ENCODE data around the gene CD1B.

CD1B gene

DNA sequence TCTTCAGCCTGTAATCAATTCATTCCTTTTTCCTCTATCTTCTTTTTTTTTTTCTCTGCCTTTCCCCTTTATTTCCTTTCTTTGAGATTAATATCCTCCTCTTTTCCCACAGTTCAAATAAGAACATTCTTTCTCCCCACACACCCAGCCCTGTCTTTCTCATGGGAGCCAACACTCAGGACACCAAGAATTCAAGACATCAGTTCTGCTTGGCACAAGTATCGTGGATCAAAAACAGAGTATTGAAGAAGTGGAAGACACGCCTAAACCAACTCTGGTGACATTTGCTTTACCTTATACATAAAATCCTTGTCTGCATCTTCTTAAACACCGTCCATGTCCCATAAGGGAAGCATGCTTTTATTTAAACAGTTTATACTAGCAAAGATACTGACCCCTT is 25.3 kb upstream of the CD1B start:
- Histone ChIP-seq H3K4me3 (ENCODE audit: low read depth, low read length) (no peak overlapping the region), H3K36me3 (ENCODE audit: control insufficient read depth in 2 of 2, insufficient read depth in 1 of 2, low read length in 2 of 2) (no peaks in the 10 kb centered on the region), H3K9me3 (ENCODE audit: control insufficient read depth, insufficient read depth, low read depth, low read length) (no peaks in the 10 kb centered on the region), H3K27ac (ENCODE audit: extremely low read depth, low read depth, low read length) (no peak overlapping the region), H3K4me1 (ENCODE audit: control insufficient read depth, insufficient read depth, low read length) (no peaks in the 10 kb centered on the region)
- ChIA-PET POLR2A (no interaction called here), CTCF (no interaction called here)
- TF ChIP-seq, protein P1, sequence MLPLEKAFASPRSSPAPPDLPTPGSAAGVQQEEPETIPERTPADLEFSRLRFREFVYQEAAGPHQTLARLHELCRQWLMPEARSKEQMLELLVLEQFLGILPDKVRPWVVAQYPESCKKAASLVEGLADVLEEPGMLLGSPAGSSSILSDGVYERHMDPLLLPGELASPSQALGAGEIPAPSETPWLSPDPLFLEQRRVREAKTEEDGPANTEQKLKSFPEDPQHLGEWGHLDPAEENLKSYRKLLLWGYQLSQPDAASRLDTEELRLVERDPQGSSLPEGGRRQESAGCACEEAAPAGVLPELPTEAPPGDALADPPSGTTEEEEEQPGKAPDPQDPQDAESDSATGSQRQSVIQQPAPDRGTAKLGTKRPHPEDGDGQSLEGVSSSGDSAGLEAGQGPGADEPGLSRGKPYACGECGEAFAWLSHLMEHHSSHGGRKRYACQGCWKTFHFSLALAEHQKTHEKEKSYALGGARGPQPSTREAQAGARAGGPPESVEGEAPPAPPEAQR (tag by site-specific recombination; IDR thresholded peaks at IDR 0.05): no peak
- TF ChIP-seq GLIS1 (tag by site-specific recombination; IDR thresholded peaks at IDR 0.05): no peak
- no peak for TF ChIP-seq MZF1 (tag by site-specific recombination; IDR thresholded peaks at IDR 0.05; ENCODE audit: borderline replicate concordance)
- TF ChIP-seq ZNF223 (tag by site-specific recombination; IDR thresholded peaks at IDR 0.05): no peak
- TF ChIP-seq ZNF214 (tag by site-specific recombination; IDR thresholded peaks at IDR 0.05; ENCODE audit: borderline replicate concordance): no peak
- TF ChIP-seq, protein P2, sequence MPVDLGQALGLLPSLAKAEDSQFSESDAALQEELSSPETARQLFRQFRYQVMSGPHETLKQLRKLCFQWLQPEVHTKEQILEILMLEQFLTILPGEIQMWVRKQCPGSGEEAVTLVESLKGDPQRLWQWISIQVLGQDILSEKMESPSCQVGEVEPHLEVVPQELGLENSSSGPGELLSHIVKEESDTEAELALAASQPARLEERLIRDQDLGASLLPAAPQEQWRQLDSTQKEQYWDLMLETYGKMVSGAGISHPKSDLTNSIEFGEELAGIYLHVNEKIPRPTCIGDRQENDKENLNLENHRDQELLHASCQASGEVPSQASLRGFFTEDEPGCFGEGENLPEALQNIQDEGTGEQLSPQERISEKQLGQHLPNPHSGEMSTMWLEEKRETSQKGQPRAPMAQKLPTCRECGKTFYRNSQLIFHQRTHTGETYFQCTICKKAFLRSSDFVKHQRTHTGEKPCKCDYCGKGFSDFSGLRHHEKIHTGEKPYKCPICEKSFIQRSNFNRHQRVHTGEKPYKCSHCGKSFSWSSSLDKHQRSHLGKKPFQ (tag by site-specific recombination; IDR thresholded peaks at IDR 0.05): no peak
- TF ChIP-seq ZBTB7A (tag by site-specific recombination; IDR thresholded peaks at IDR 0.05; ENCODE audit: low read depth): no peak
- TF ChIP-seq YY1 (tag by site-specific recombination; IDR thresholded peaks at IDR 0.05): no peak
- TF ChIP-seq, protein P3, sequence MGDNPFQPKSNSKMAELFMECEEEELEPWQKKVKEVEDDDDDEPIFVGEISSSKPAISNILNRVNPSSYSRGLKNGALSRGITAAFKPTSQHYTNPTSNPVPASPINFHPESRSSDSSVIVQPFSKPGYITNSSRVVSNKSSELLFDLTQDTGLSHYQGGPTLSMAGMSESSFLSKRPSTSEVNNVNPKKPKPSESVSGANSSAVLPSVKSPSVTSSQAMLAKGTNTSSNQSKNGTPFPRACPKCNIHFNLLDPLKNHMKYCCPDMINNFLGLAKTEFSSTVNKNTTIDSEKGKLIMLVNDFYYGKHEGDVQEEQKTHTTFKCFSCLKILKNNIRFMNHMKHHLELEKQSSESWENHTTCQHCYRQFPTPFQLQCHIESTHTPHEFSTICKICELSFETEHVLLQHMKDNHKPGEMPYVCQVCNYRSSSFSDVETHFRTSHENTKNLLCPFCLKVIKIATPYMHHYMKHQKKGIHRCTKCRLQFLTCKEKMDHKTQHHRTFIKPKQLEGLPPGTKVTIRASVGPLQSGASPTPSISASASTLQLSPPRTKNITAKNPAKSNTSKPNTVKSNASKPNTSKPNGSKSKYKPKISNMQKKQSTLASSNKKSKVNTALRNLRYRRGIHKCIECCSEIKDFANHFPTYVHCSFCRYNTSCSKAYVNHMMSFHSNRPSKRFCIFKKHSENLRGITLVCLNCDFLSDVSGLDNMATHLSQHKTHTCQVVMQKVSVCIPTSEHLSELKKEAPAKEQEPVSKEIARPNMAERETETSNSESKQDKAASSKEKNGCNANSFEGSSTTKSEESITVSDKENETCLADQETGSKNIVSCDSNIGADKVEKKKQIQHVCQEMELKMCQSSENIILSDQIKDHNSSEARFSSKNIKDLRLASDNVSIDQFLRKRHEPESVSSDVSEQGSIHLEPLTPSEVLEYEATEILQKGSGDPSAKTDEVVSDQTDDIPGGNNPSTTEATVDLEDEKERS (tag by site-specific recombination; IDR thresholded peaks at IDR 0.05): no peak
- no peak for TF ChIP-seq EGR2 (tag by site-specific recombination; IDR thresholded peaks at IDR 0.05; ENCODE audit: low read depth)

DNA sequence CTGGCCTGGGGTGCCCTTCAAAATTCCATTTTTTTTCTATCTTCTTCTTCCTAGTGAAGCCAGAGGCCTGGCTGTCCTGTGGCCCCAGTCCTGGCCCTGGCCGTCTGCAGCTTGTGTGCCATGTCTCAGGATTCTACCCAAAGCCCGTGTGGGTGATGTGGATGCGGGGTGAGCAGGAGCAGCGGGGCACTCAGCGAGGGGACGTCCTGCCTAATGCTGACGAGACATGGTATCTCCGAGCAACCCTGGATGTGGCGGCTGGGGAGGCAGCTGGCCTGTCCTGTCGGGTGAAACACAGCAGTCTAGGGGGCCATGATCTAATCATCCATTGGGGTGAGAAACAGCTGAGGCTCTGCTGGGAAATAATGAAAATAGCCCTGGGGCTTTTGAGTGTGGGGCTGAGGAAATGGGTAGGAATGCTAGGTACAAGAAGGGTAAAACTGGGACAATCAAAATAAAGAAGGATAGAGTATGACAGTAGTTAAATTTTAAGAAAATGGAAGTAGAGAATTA is 24.5 kb upstream of the CD1B start:
- no peak overlapping the region for H3K27ac ChIP-seq (ENCODE audit: extremely low read depth, low read depth, low read length)
- CTCF ChIA-PET: no interaction called here
- no peaks in the 10 kb centered on the region for H3K9me3 ChIP-seq (ENCODE audit: control insufficient read depth, insufficient read depth, low read depth, low read length)
- no peaks in the 10 kb centered on the region for H3K4me1 ChIP-seq (ENCODE audit: control insufficient read depth, insufficient read depth, low read length)
- H3K36me3 ChIP-seq (ENCODE audit: control insufficient read depth in 2 of 2, insufficient read depth in 1 of 2, low read length in 2 of 2): no peaks in the 10 kb centered on the region
- H3K4me3 ChIP-seq (ENCODE audit: low read depth, low read length): no peak overlapping the region
- POLR2A ChIA-PET: no interaction called here
- TF ChIP-seq MYNN (tag by site-specific recombination; IDR thresholded peaks at IDR 0.05; ENCODE audit: borderline replicate concordance) (no peak), KLF16 (tag by site-specific recombination; IDR thresholded peaks at IDR 0.05) (no peak), ZNF555 (tag by site-specific recombination; conservative IDR thresholded peaks at IDR 0.05) (no peak), ZNF510 (tag by site-specific recombination; IDR thresholded peaks at IDR 0.05; ENCODE audit: insufficient replicate concordance) (no peak)
- TF ChIP-seq, protein P4, sequence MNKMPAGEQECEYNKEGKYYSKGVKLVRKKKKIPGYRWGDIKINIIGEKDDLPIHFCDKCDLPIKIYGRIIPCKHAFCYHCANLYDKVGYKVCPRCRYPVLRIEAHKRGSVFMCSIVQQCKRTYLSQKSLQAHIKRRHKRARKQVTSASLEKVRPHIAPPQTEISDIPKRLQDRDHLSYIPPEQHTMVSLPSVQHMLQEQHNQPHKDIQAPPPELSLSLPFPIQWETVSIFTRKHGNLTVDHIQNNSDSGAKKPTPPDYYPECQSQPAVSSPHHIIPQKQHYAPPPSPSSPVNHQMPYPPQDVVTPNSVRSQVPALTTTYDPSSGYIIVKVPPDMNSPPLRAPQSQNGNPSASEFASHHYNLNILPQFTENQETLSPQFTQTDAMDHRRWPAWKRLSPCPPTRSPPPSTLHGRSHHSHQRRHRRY (tag by site-specific recombination; IDR thresholded peaks at IDR 0.05): no peak
- TF ChIP-seq, protein P5, sequence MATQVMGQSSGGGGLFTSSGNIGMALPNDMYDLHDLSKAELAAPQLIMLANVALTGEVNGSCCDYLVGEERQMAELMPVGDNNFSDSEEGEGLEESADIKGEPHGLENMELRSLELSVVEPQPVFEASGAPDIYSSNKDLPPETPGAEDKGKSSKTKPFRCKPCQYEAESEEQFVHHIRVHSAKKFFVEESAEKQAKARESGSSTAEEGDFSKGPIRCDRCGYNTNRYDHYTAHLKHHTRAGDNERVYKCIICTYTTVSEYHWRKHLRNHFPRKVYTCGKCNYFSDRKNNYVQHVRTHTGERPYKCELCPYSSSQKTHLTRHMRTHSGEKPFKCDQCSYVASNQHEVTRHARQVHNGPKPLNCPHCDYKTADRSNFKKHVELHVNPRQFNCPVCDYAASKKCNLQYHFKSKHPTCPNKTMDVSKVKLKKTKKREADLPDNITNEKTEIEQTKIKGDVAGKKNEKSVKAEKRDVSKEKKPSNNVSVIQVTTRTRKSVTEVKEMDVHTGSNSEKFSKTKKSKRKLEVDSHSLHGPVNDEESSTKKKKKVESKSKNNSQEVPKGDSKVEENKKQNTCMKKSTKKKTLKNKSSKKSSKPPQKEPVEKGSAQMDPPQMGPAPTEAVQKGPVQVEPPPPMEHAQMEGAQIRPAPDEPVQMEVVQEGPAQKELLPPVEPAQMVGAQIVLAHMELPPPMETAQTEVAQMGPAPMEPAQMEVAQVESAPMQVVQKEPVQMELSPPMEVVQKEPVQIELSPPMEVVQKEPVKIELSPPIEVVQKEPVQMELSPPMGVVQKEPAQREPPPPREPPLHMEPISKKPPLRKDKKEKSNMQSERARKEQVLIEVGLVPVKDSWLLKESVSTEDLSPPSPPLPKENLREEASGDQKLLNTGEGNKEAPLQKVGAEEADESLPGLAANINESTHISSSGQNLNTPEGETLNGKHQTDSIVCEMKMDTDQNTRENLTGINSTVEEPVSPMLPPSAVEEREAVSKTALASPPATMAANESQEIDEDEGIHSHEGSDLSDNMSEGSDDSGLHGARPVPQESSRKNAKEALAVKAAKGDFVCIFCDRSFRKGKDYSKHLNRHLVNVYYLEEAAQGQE (tag by site-specific recombination; IDR thresholded peaks at IDR 0.05): no peak
- TF ChIP-seq, protein P1 (tag by site-specific recombination; IDR thresholded peaks at IDR 0.05): no peak
- TF ChIP-seq, protein P6, sequence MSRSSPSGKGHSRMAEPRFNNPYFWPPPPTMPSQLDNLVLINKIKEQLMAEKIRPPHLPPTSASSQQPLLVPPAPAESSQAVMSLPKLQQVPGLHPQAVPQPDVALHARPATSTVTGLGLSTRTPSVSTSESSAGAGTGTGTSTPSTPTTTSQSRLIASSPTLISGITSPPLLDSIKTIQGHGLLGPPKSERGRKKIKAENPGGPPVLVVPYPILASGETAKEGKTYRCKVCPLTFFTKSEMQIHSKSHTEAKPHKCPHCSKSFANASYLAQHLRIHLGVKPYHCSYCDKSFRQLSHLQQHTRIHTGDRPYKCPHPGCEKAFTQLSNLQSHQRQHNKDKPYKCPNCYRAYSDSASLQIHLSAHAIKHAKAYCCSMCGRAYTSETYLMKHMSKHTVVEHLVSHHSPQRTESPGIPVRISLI (tag by site-specific recombination; IDR thresholded peaks at IDR 0.05): no peak
- TF ChIP-seq, protein P7, sequence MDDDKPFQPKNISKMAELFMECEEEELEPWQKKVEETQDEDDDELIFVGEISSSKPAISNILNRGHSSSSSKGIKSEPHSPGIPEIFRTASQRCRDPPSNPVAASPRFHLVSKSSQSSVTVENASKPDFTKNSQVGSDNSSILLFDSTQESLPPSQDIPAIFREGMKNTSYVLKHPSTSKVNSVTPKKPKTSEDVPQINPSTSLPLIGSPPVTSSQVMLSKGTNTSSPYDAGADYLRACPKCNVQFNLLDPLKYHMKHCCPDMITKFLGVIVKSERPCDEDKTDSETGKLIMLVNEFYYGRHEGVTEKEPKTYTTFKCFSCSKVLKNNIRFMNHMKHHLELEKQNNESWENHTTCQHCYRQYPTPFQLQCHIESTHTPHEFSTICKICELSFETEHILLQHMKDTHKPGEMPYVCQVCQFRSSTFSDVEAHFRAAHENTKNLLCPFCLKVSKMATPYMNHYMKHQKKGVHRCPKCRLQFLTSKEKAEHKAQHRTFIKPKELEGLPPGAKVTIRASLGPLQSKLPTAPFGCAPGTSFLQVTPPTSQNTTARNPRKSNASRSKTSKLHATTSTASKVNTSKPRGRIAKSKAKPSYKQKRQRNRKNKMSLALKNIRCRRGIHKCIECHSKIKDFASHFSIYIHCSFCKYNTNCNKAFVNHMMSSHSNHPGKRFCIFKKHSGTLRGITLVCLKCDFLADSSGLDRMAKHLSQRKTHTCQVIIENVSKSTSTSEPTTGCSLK (tag by site-specific recombination; IDR thresholded peaks at IDR 0.05): no peak

Data from HEK293 (cell line).